Keratinocyte (primary cell): ENCODE data around the gene SMNDC1. TPM values are rescaled to one million over a fixed set of nuclear protein-coding genes. Genes with fewer than 3 reads are reported as not detected.

Experiments used
- DNase-seq: peaks from one replicate; pipeline ENCODE4 v3.0.0-alpha.2; 2011; ENCODE audit warnings: low read depth, missing footprints, low spot score
- FAIRE-seq: peaks from 2 replicates; lab custom pipeline; 2011; peaks lifted over from hg19 to GRCh38; lab: Jason Lieb, UNC
- H2AFZ ChIP-seq: 2 replicates; pipeline ENCODE4 v1.6.0; 2012; ENCODE audit warnings: low read length, control low read depth, inconsistent platforms; ENCODE audit not compliant: control insufficient read depth
- H3K27ac ChIP-seq: 2 replicates; pipeline ENCODE4 v1.5.1; 2011; ENCODE audit warnings: low read length; ENCODE audit not compliant: control insufficient read depth, insufficient read depth
- H3K27me3 ChIP-seq: 3 replicates; pipeline ENCODE4 v1.6.0; 2011; ENCODE audit warnings: low read length; ENCODE audit not compliant: control insufficient read depth, insufficient read depth; ENCODE audit errors: extremely low read depth
- H3K36me3 ChIP-seq, 2 experiments: 2 replicates in 1 of 2; 3 replicates in 1 of 2; pipeline ENCODE4 v1.5.1; 2011; ENCODE audit warnings: low read length in 2 of 2, mild to moderate bottlenecking in 1 of 2; ENCODE audit not compliant: control insufficient read depth in 2 of 2, insufficient read depth in 2 of 2; ENCODE audit errors: extremely low read depth in 1 of 2
- H3K4me1 ChIP-seq: 3 replicates; pipeline ENCODE4 v1.5.1; 2011; ENCODE audit warnings: low read length; ENCODE audit not compliant: control insufficient read depth, insufficient read depth; ENCODE audit errors: extremely low read depth
- H3K4me2 ChIP-seq: 3 replicates; pipeline ENCODE4 v1.6.0; 2011; ENCODE audit warnings: low read depth, low read length; ENCODE audit not compliant: control insufficient read depth, insufficient read depth; ENCODE audit errors: extremely low read depth
- H3K4me3 ChIP-seq, 3 experiments: fragments of 200-600 bp in 1 of 3; sonication (generic) in 1 of 3; 2 replicates in 2 of 3; 3 replicates in 1 of 3; pipeline ENCODE4 v1.5.1; 2011 to 2016; ENCODE audit warnings: low read length in 3 of 3, mild to moderate bottlenecking in 3 of 3, control low read depth in 2 of 3, inconsistent platforms in 1 of 3, low read depth in 1 of 3, mixed read lengths in 1 of 3, mixed run types in 1 of 3, moderate library complexity in 1 of 3; ENCODE audit not compliant: control insufficient read depth in 2 of 3, insufficient read depth in 2 of 3; ENCODE audit errors: extremely low read depth in 1 of 3
- H3K79me2 ChIP-seq: 2 replicates; pipeline ENCODE4 v1.6.0; 2012; ENCODE audit warnings: low read length; ENCODE audit not compliant: control insufficient read depth, insufficient read depth
- H3K9ac ChIP-seq: 3 replicates; pipeline ENCODE4 v1.6.0; 2011; ENCODE audit warnings: low read length; ENCODE audit not compliant: control insufficient read depth, insufficient read depth; ENCODE audit errors: extremely low read depth
- H3K9me1 ChIP-seq: 3 replicates; pipeline ENCODE4 v1.6.0; 2011; ENCODE audit warnings: low read length; ENCODE audit not compliant: control insufficient read depth, insufficient read depth; ENCODE audit errors: extremely low read depth
- H3K9me3 ChIP-seq: 2 replicates; pipeline ENCODE4 v1.5.1; 2012; ENCODE audit warnings: low read depth, low read length; ENCODE audit not compliant: control insufficient read depth
- H4K20me1 ChIP-seq: 3 replicates; pipeline ENCODE4 v1.6.0; 2011; ENCODE audit warnings: low read length; ENCODE audit not compliant: control insufficient read depth, insufficient read depth; ENCODE audit errors: extremely low read depth
- CTCF ChIP-seq, 3 experiments: IDR thresholded peaks in 1 of 3; conservative IDR thresholded peaks in 1 of 3; optimal IDR thresholded peaks in 1 of 3; 2 replicates in 2 of 3; 3 replicates in 1 of 3; pipeline versions ENCODE3 to v1.5.1; 2011; ENCODE audit warnings: low read length in 3 of 3, mild to moderate bottlenecking in 3 of 3, moderate library complexity in 2 of 3, control low read depth in 1 of 3, inconsistent platforms in 1 of 3; ENCODE audit not compliant: insufficient read depth in 2 of 3; ENCODE audit errors: extremely low read depth in 1 of 3
- EZH2 ChIP-seq: IDR thresholded peaks from one replicate; pipeline ENCODE4 v1.6.1; 2012; ENCODE audit warnings: inconsistent platforms, mild to moderate bottlenecking, low read length, moderate library complexity
- dilution Hi-C: fragments of 300-500 bp; cut with MboI; formaldehyde crosslinking; loops from one replicate; pipeline ENCODE4 v1.7.0; 2020; ENCODE audit warnings: low sequenced_read_pairs; ENCODE audit not compliant: extremely low pct_ligation_motif_present
- polyA plus RNA-seq, 5 experiments: library from polyadenylated mRNA; depleted of rRNA in 3 of 5; stranded (reverse) in 3 of 5; stranded (forward) in 1 of 5; unstranded in 1 of 5; fragments of >200 nt; gene quantifications; 1 replicate in 1 of 5; 2 replicates in 3 of 5; 3 replicates in 1 of 5; pipeline versions ENCODE4 v1.2.1 to v1.2.3, GENCODE V29; 2011 to 2012; ENCODE audit warnings: missing spikeins in 2 of 5, low read depth in 1 of 5, low replicate concordance in 1 of 5

Gene SMNDC1
- polyA plus RNA-seq, 1 donor (not counting 4 experiments of a cell fraction or from before 2014, with no cell fraction given) = 19.8 TPM

DNA sequence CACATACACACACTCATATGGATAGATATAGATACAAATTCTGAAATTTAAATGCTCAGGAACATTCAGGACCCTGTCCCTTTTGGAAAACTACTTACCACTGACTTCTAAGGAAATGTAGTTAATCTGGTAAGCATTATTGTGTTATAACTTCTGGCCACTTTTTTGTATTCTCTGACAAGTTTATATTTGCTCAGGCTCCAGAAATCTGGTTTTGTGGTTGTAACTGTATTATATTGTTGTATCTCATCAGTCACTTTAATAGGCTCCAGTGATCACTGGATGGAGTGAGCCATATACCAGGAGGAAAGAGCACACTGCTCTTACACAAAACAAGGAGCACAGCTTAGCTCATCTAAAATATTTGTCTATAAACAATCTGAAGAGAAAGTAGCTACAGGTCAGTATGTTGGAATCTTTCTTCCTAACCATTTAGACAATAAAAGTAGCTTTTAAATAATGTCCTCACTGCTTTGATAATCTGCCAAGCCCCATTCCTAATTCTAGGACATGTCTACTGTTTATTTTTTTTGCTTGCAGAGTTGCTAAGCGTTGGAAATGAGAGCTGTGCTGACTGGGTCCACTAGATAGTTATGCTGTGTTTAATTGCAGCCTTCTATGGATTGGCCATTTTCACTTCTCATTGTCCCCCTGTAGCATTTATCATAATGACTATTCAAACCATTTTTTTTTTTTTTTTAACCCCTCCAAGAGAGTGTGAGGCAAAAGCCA lies 43.8 kb downstream of the SMNDC1 start:
- no peak for TF ChIP-seq EZH2
- TF ChIP-seq CTCF (optimal IDR thresholded peaks at IDR 0.05 in 1 of 3, IDR thresholded peaks at IDR 0.05 in 1 of 3, conservative IDR thresholded peaks at IDR 0.05 in 1 of 3; ENCODE audit: extremely low read depth in 1 of 3, insufficient read depth in 2 of 3, low read length in 3 of 3) = no peak
- Histone ChIP-seq H3K9ac (no peak overlapping the region), H4K20me1 (no peaks in the 10 kb centered on the region), H3K27ac (no peak overlapping the region), H3K27me3 (no peaks in the 10 kb centered on the region), H3K9me3 (no peaks in the 10 kb centered on the region), H3K4me1 (no peaks in the 10 kb centered on the region), H3K79me2 (no peaks in the 10 kb centered on the region), H2AFZ (no peak overlapping the region), H3K4me3 (no peak overlapping the region), H3K9me1 (no peaks in the 10 kb centered on the region), H3K4me2 (no peak overlapping the region), H3K36me3 (no peaks in the 10 kb centered on the region)
- DNase-seq (no peak), FAIRE-seq (no peak)
- dilution Hi-C loops = no loop called here

DNA sequence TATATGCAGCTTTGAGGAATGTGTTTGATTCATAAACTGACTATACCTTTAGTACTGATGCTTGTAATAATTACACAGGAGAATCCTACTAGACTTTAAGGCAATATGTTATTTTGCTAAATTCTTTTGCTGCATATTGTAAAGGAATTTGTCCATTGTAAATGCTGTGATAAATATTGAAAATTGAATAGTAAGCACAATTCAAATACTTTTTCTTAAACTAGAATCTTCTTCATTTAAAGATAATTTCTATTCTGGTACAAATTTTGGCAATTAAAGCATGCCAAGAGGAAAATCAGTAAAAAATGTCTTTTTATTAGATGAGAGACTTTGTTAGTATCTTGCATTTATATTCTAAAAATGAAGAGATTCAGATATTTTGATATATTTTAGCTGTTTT lies 45.4 kb downstream of the SMNDC1 start:
- Histone ChIP-seq H3K4me2 (no peak overlapping the region), H3K27ac (no peak overlapping the region), H3K27me3 (no peaks in the 10 kb centered on the region), H4K20me1 (no peaks in the 10 kb centered on the region), H3K4me1 (no peaks in the 10 kb centered on the region), H3K9me1 (no peaks in the 10 kb centered on the region), H3K9ac (no peak overlapping the region), H3K4me3 (no peak overlapping the region), H2AFZ (no peak overlapping the region), H3K36me3 (no peaks in the 10 kb centered on the region), H3K79me2 (no peaks in the 10 kb centered on the region), H3K9me3 (no peaks in the 10 kb centered on the region)
- FAIRE-seq (no peak), DNase-seq (no peak)
- TF ChIP-seq CTCF (optimal IDR thresholded peaks at IDR 0.05 in 1 of 3, IDR thresholded peaks at IDR 0.05 in 1 of 3, conservative IDR thresholded peaks at IDR 0.05 in 1 of 3; ENCODE audit: extremely low read depth in 1 of 3, insufficient read depth in 2 of 3, low read length in 3 of 3) (no peak), EZH2 (no peak)
- dilution Hi-C loops = no loop called here
